PC-9 (cell line): ENCODE results near the gene SMIM3. TPM values are rescaled to one million over a fixed set of nuclear protein-coding genes. Genes with fewer than 3 reads are reported as not detected.

Experiments used
- BruUV-seq: library from RNA; stranded (reverse); fragments of 400-500 nt; replicated peaks from 2 replicates; lab custom pipeline; 2021; lab: Mats Ljungman, UMichigan
- CTCF ChIA-PET: fragments of 300-600 bp; sonication (Branson Sonifier 250); formaldehyde crosslinking; loops from one replicate; lab custom pipeline; 2022; ENCODE audit warnings: antibody characterized with exemption; lab: Charles Lee
- POLR2A ChIA-PET: fragments of 300-600 bp; sonication (Branson Sonifier 250); formaldehyde crosslinking; loops from one replicate; lab custom pipeline; 2022; ENCODE audit warnings: antibody characterized with exemption; ENCODE audit not compliant: unreplicated experiment; lab: Charles Lee
- DNase-seq, 2 experiments: peaks; one replicate each; pipeline versions ENCODE4 v3.0.0 to v3.0.0-alpha.2; 2015 to 2022; ENCODE audit warnings: mixed read lengths in 1 of 2
- H2AFZ ChIP-seq: fragments of 200-600 bp; sonication (generic); 2 replicates; pipeline ENCODE4 v1.8.1; 2017; ENCODE audit warnings: antibody characterized with exemption
- H3F3A ChIP-seq: fragments of 200-600 bp; sonication (generic); 2 replicates; pipeline ENCODE4 v1.8.1; 2017; ENCODE audit warnings: antibody characterized with exemption, mild to moderate bottlenecking, low read depth; ENCODE audit not compliant: insufficient read depth
- H3K27ac ChIP-seq: fragments of 200-600 bp; sonication (generic); 2 replicates; pipeline ENCODE4 v1.6.1; 2016; ENCODE audit warnings: mixed run types
- H3K27me3 ChIP-seq: fragments of 200-600 bp; sonication (generic); 2 replicates; pipeline ENCODE4 v1.6.1; 2016; ENCODE audit warnings: low read depth, mixed run types; ENCODE audit not compliant: insufficient read depth
- H3K36me3 ChIP-seq: fragments of 200-600 bp; sonication (generic); 2 replicates; pipeline ENCODE4 v1.6.1; 2016; ENCODE audit warnings: low read depth, mixed run types
- H3K4me1 ChIP-seq: fragments of 200-600 bp; sonication (generic); replicated peaks from 2 replicates; pipeline ENCODE4 v1.6.1; 2016; ENCODE audit warnings: mixed run types; ENCODE audit not compliant: insufficient read depth
- H3K4me2 ChIP-seq: fragments of 200-600 bp; sonication (generic); 2 replicates; pipeline ENCODE4 v1.6.1; 2017; ENCODE audit warnings: mixed run types
- H3K4me3 ChIP-seq: fragments of 200-600 bp; sonication (generic); 2 replicates; pipeline ENCODE4 v1.6.1; 2016; ENCODE audit warnings: mixed run types
- H3K79me2 ChIP-seq: fragments of 200-600 bp; sonication (generic); 2 replicates; pipeline ENCODE4 v1.6.1; 2017; ENCODE audit warnings: low read depth, mixed run types
- H3K9me2 ChIP-seq: fragments of 200-600 bp; sonication (generic); 2 replicates; pipeline ENCODE4 v1.8.1; 2017; ENCODE audit warnings: mild to moderate bottlenecking; ENCODE audit not compliant: insufficient read depth
- H3K9me3 ChIP-seq: fragments of 200-600 bp; sonication (generic); 2 replicates; pipeline ENCODE4 v1.8.1; 2016; ENCODE audit warnings: low read depth; ENCODE audit not compliant: insufficient read depth
- H4K20me1 ChIP-seq: fragments of 200-600 bp; sonication (generic); 2 replicates; pipeline ENCODE4 v1.8.1; 2017; ENCODE audit not compliant: insufficient read depth
- EZH2 ChIP-seq: fragments of 200-600 bp; sonication (generic); IDR thresholded peaks from 2 replicates; pipeline ENCODE4 v1.8.0; 2017; ENCODE audit warnings: antibody characterized with exemption, low read depth
- intact Hi-C: fragments of 100-400 bp; cut with micrococcal nuclease; formaldehyde crosslinking; loops from one replicate; pipeline ENCODE4 v1.10.0; 2022; ENCODE audit not compliant: unreplicated experiment
- total RNA-seq: library from RNA; stranded (reverse); gene quantifications from 2 replicates; pipeline ENCODE4 v1.2.3, GENCODE V29; 2021
- TF ChIP-seq, protein P1 (sequence below): fragments of 200-600 bp; sonication (generic); conservative IDR thresholded peaks from 2 replicates; pipeline ENCODE4 v1.6.1; 2017; ENCODE audit warnings: mixed run types, antibody characterized with exemption, mild to moderate bottlenecking, moderate library complexity

The SMIM3 gene
- total RNA-seq, 1 experiment from 2014 or later = 12.1 TPM

DNA sequence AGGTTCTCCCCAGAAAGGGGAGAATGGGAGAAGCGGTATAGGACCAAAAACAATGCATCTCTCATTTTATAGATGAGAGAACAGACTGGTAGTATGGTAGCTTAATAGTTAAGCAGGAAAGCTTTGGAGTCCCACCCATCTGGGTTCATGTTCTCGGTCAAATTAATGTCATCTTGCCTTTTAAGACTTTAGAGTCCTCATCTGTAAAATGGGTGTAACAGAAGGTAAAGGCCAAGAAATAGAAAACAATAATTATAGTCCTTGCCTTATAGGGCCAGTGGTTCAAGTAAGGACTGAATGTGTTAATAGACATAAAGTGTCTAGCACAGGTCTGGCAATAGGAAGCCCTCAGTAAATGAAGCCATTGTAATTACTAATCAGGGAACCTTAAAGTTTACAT lies 16.4 kb downstream of the SMIM3 start:
- Histone ChIP-seq H3K4me1 (peaks cover 8% of the 10 kb centered on the region), H3K27me3 (no peaks in the 10 kb centered on the region), H3K4me3 (no peak overlapping the region), H3K79me2 (no peaks in the 10 kb centered on the region), H3K9me3 (no peaks in the 10 kb centered on the region), H3F3A (peaks cover 3% of the 10 kb centered on the region; the same call in 1 of the 2 replicates), H3K27ac (no peak overlapping the region), H2AFZ (no peak overlapping the region), H3K36me3 (no peaks in the 10 kb centered on the region), H4K20me1 (no peaks in the 10 kb centered on the region), H3K4me2 (no peak overlapping the region), H3K9me2 (no peaks in the 10 kb centered on the region)
- TF ChIP-seq, protein P1, sequence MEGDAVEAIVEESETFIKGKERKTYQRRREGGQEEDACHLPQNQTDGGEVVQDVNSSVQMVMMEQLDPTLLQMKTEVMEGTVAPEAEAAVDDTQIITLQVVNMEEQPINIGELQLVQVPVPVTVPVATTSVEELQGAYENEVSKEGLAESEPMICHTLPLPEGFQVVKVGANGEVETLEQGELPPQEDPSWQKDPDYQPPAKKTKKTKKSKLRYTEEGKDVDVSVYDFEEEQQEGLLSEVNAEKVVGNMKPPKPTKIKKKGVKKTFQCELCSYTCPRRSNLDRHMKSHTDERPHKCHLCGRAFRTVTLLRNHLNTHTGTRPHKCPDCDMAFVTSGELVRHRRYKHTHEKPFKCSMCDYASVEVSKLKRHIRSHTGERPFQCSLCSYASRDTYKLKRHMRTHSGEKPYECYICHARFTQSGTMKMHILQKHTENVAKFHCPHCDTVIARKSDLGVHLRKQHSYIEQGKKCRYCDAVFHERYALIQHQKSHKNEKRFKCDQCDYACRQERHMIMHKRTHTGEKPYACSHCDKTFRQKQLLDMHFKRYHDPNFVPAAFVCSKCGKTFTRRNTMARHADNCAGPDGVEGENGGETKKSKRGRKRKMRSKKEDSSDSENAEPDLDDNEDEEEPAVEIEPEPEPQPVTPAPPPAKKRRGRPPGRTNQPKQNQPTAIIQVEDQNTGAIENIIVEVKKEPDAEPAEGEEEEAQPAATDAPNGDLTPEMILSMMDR = no peak
- TF ChIP-seq EZH2 = no peak
- no peak for DNase-seq
- no TSS peak for BruUV-seq
- intact Hi-C loops = no loop called here
- POLR2A ChIA-PET = no interaction called here
- CTCF ChIA-PET = no interaction called here

DNA sequence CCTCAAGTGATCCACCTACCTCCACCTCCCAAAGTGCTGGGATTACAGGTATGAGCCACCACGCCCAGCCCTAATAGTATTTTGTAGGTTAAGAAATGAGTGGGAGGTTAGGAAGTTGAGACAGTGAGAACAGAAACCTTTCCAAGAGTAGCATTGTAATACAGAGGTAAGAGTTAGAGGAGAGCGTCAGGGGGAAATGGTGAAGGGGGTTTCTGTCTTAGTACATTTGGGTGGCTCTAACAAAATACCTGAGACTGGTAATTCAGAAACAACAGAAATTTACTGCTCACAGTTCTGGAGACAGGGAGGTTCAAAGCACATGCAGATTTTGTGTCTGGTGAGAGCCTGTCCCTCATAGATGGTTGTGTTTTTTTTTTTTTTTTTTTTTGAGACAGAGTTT lies 18.8 kb downstream of the SMIM3 start:
- no peaks in the 10 kb centered on the region for H3K27me3 ChIP-seq
- no peaks in the 10 kb centered on the region for H3K4me1 ChIP-seq
- H3K27ac ChIP-seq = no peak overlapping the region
- intact Hi-C loops = no loop called here
- no peaks in the 10 kb centered on the region for H4K20me1 ChIP-seq
- POLR2A ChIA-PET = no interaction called here
- TF ChIP-seq, protein P1 = no peak
- TF ChIP-seq EZH2 = no peak
- no peaks in the 10 kb centered on the region for H3K36me3 ChIP-seq
- H3K4me2 ChIP-seq = no peak overlapping the region
- CTCF ChIA-PET = no interaction called here
- no peak overlapping the region for H3K4me3 ChIP-seq
- H3K9me2 ChIP-seq = no peaks in the 10 kb centered on the region
- H3K9me3 ChIP-seq = no peaks in the 10 kb centered on the region
- DNase-seq = no peak
- no peaks in the 10 kb centered on the region for H3K79me2 ChIP-seq
- H2AFZ ChIP-seq = no peak overlapping the region
- no TSS peak for BruUV-seq
- no peaks in the 10 kb centered on the region for H3F3A ChIP-seq

DNA sequence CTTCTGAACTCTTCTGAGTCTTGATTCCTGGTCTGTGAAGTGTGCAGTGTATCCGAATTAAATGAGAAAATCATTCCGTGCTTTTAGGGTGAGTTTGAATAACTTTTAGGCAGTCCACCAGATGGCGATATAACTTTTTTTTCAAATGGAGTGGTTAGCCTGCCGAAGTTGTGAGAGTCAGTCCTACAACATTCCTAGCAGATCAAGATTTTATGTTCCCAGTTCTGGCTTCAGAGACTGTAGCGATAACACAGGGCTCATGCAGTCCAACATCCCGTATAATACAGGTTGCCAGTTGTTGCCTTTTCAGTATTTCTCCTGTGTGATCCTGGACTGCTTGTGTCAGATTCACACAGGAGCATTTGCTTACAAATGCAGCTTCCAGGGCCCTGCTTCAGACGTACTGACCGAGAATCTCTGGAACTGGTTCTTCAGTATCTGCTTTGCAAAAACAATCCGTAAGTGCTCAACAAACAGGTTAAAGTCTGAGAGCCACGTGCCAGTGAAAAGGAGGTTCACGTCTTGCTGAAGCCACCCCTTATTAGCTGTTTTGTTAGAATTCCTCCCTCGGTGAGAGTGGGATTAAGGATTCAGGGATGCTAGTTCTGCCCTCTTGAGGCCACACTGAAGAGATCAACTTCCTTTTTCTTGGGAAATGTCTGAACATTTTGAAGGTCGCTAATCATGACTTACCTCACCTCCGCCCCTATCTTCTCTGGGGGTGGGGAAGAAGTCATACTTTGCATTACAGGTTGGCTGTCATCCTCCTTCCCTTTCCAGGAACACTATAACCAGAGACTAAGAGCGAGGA lies 22.8 kb downstream of the SMIM3 start:
- Histone ChIP-seq H3K27me3 (peaks cover 5% of the 10 kb centered on the region; the same call in 1 of the 2 replicates), H3K36me3 (no peaks in the 10 kb centered on the region), H3F3A (no peaks in the 10 kb centered on the region), H3K9me3 (no peaks in the 10 kb centered on the region), H4K20me1 (no peaks in the 10 kb centered on the region), H3K4me2 (peak overlapping the region; percentile 69), H3K4me3 (peak overlapping the region; percentile 7; the same call in 1 of the 2 replicates), H3K9me2 (no peaks in the 10 kb centered on the region), H2AFZ (peak overlapping the region; percentile 67), H3K79me2 (no peaks in the 10 kb centered on the region), H3K27ac (no peak overlapping the region), H3K4me1 (no peaks in the 10 kb centered on the region)
- ChIA-PET POLR2A (no interaction called here), CTCF (interaction anchor here (0.6 to 1.6 kb wide), 5 partner anchors 10 to 343 kb away, joined by 3 to 16 read pairs (median 3); no protein-coding TSS in a partner anchor)
- TF ChIP-seq EZH2 = no peak
- TF ChIP-seq, protein P1 = peak; percentile 73
- no TSS peak for BruUV-seq
- intact Hi-C loops = loop anchor here (1.0 to 10.0 kb wide), 9 partner anchors 46 to 721 kb away; no protein-coding TSS in a partner anchor
- peak; percentile 43 to 44 for DNase-seq
